ENCODE measurements around the gene KLK3. TPM values are rescaled to one million over a fixed set of nuclear protein-coding genes. Genes with fewer than 3 reads are reported as not detected.

KLK3 gene
- total RNA-seq, 1 experiment from 2014 or later = not detected

- H3K27me3 ChIP-seq (ENCODE audit: insufficient read depth, low read length) = peaks cover 73% of the 10 kb centered on the region
- TF ChIP-seq SIN3A (IDR thresholded peaks at IDR 0.05; ENCODE audit: low read depth) (no peak), RAD21 (IDR thresholded peaks at IDR 0.05; ENCODE audit: low read depth) (no peak), TCF7L2 (IDR thresholded peaks at IDR 0.05; ENCODE audit: borderline replicate concordance, extremely low read depth, insufficient read depth, insufficient read length) (no peak), REST (IDR thresholded peaks at IDR 0.05; ENCODE audit: low read depth) (no peak), ELF1 (IDR thresholded peaks at IDR 0.05; ENCODE audit: borderline replicate concordance, low read depth) (no peak)
- TF ChIP-seq, protein P1, sequence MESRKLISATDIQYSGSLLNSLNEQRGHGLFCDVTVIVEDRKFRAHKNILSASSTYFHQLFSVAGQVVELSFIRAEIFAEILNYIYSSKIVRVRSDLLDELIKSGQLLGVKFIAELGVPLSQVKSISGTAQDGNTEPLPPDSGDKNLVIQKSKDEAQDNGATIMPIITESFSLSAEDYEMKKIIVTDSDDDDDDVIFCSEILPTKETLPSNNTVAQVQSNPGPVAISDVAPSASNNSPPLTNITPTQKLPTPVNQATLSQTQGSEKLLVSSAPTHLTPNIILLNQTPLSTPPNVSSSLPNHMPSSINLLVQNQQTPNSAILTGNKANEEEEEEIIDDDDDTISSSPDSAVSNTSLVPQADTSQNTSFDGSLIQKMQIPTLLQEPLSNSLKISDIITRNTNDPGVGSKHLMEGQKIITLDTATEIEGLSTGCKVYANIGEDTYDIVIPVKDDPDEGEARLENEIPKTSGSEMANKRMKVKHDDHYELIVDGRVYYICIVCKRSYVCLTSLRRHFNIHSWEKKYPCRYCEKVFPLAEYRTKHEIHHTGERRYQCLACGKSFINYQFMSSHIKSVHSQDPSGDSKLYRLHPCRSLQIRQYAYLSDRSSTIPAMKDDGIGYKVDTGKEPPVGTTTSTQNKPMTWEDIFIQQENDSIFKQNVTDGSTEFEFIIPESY (IDR thresholded peaks at IDR 0.05; ENCODE audit: extremely low read depth, insufficient replicate concordance, low read length) = no peak
- H3K79me2 ChIP-seq (ENCODE audit: insufficient read depth, low read length) = no peaks in the 10 kb centered on the region
- H3K4me3 ChIP-seq (replicated peaks in 1 of 2; ENCODE audit: low read depth in 1 of 2, low read length in 2 of 2) = no peak overlapping the region
- BruUV-seq (replicated peaks) = no TSS peak
- CTCF ChIA-PET = no interaction called here
- no peak overlapping the region for H3K4me2 ChIP-seq (ENCODE audit: low read length)
- H3K36me3 ChIP-seq (ENCODE audit: control insufficient read depth in 1 of 2, insufficient read depth in 2 of 2, low read length in 2 of 2) = no peaks in the 10 kb centered on the region
- no peak for DNase-seq (ENCODE audit: low read depth, low spot score)
- intact Hi-C loops (cut with micrococcal nuclease) = no loop called here
- no peak for ATAC-seq
- H3K9ac ChIP-seq (ENCODE audit: low read length) = no peak overlapping the region
- no peak overlapping the region for H2AFZ ChIP-seq (ENCODE audit: low read depth, low read length, poor library complexity, severe bottlenecking)
- H3K27ac ChIP-seq (ENCODE audit: low read depth, low read length) = no peak overlapping the region
- no peaks in the 10 kb centered on the region for H3K4me1 ChIP-seq (ENCODE audit: control insufficient read depth in 1 of 2, insufficient read depth in 2 of 2, low read length in 2 of 2)
- no peaks in the 10 kb centered on the region for H4K20me1 ChIP-seq (ENCODE audit: insufficient read depth)
- POLR2A ChIA-PET = no interaction called here
- RAD21 ChIA-PET (ENCODE audit: low non-redundant PET in 1 of 2, low total read pairs in 2 of 2, uncharacterized antibody in 2 of 2, unreplicated experiment in 2 of 2) = no interaction called here
- H3K9me3 ChIP-seq (ENCODE audit: control insufficient read depth in 1 of 2, insufficient read depth in 1 of 2, low read depth in 1 of 2, low read length in 2 of 2) = no peaks in the 10 kb centered on the region
- H3K9me2 ChIP-seq (ENCODE audit: insufficient read depth) = no peaks in the 10 kb centered on the region
Observed at GRCh38 chr19:50875795-50876422, 21.2 kb downstream of the KLK3 start.
